ENCODE measurements around the gene DSPP. TPM values are rescaled to one million over a fixed set of nuclear protein-coding genes. Genes with fewer than 3 reads are reported as not detected.

The DSPP gene
- total RNA-seq, 4 donors from 2014 or later = not detected

GRCh38 chr4:87633243-87633642 lies 24.9 kb downstream of the DSPP start:
- WGBS = 34% methylated on average over 2 of the region's 2 CpGs
- no peak overlapping the region for H3K4me3 ChIP-seq
- peaks cover 0 to 14% (median 10%) of the 10 kb centered on the region in 4 donors for H3K4me1 ChIP-seq
- H3K27ac ChIP-seq (replicated peaks in 1 of 4) = no peak overlapping the region
- no peaks in the 10 kb centered on the region for H3K9me3 ChIP-seq
- H3K36me3 ChIP-seq = no peaks in the 10 kb centered on the region
- intact Hi-C loops (cut with DNase I) = loop anchor here (10.0 kb wide), 1 partner anchor 88 kb away; no protein-coding TSS in a partner anchor
- TF ChIP-seq POLR2AphosphoS5 (IDR thresholded peaks at IDR 0.05) (no peak), EP300 (IDR thresholded peaks at IDR 0.05) (no peak), CTCF (IDR thresholded peaks at IDR 0.05) (no peak), POLR2A (IDR thresholded peaks at IDR 0.05; ENCODE audit: low read depth) (no peak)
- H3K27me3 ChIP-seq = no peaks in the 10 kb centered on the region
- DNase-seq (ENCODE audit: extremely low spot score) = no peak

GRCh38 chr4:87644286-87644685 lies 36.0 kb downstream of the DSPP start:
- intact Hi-C loops (cut with DNase I) = no loop called here
- 95% methylated on average over 6 of the region's 6 CpGs for WGBS
- no peak for DNase-seq (ENCODE audit: extremely low spot score)

GRCh38 chr4:87649980-87650379 lies 41.7 kb downstream of the DSPP start, which contains the start of gene DMP1:
Gene DMP1, plus strand, starts transcription at chr4:87650280. Its CDS starts 6,213 bp downstream, at chr4:87656493.
- intact Hi-C loops (cut with DNase I) = no loop called here
- DNase-seq (ENCODE audit: extremely low spot score) = no peak
- TF ChIP-seq EP300 (IDR thresholded peaks at IDR 0.05) (no peak), POLR2AphosphoS5 (IDR thresholded peaks at IDR 0.05) (no peak), POLR2A (IDR thresholded peaks at IDR 0.05; ENCODE audit: low read depth) (no peak), CTCF (IDR thresholded peaks at IDR 0.05) (no peak)
- Histone ChIP-seq H3K9me3 (no peaks in the 10 kb centered on the region), H3K4me1 (no peaks in the 10 kb centered on the region), H3K27me3 (no peaks in the 10 kb centered on the region), H3K4me3 (no peak within 1 kb of the TSS), H3K27ac (replicated peaks in 1 of 4) (no peak within 1 kb of the TSS), H3K36me3 (no peaks in the 10 kb centered on the region)
- WGBS = 91% methylated on average over 3 of the region's 3 CpGs

More at GRCh38 chr4:87644286-87644685, 36.0 kb downstream of the DSPP start:
- Histone ChIP-seq H3K27ac (replicated peaks in 1 of 4) (no peak overlapping the region), H3K36me3 (no peaks in the 10 kb centered on the region), H3K27me3 (no peaks in the 10 kb centered on the region), H3K4me1 (no peaks in the 10 kb centered on the region), H3K9me3 (no peaks in the 10 kb centered on the region), H3K4me3 (no peak overlapping the region)
- TF ChIP-seq POLR2A (IDR thresholded peaks at IDR 0.05; ENCODE audit: low read depth) (no peak), POLR2AphosphoS5 (IDR thresholded peaks at IDR 0.05) (no peak), CTCF (IDR thresholded peaks at IDR 0.05) (no peak), EP300 (IDR thresholded peaks at IDR 0.05) (no peak)

GRCh38 chr4:87650938-87651337 lies 42.6 kb downstream of the DSPP start:
- no peaks in the 10 kb centered on the region for H3K4me1 ChIP-seq
- H3K27ac ChIP-seq (replicated peaks in 1 of 4) = no peak overlapping the region
- TF ChIP-seq CTCF (IDR thresholded peaks at IDR 0.05) = no peak
- no peak for TF ChIP-seq POLR2A (IDR thresholded peaks at IDR 0.05; ENCODE audit: low read depth)
- no peak for TF ChIP-seq POLR2AphosphoS5 (IDR thresholded peaks at IDR 0.05)
- TF ChIP-seq EP300 (IDR thresholded peaks at IDR 0.05) = no peak
- DNase-seq (ENCODE audit: extremely low spot score) = no peak
- no peaks in the 10 kb centered on the region for H3K27me3 ChIP-seq
- no peak overlapping the region for H3K4me3 ChIP-seq
- 79% methylated on average over 2 of the region's 2 CpGs for WGBS
- no peaks in the 10 kb centered on the region for H3K9me3 ChIP-seq
- no peaks in the 10 kb centered on the region for H3K36me3 ChIP-seq
- intact Hi-C loops (cut with DNase I) = no loop called here

- 66% methylated on average over 3 of the region's 3 CpGs for WGBS
These were observed 43.6 kb downstream of the DSPP start for GRCh38 chr4:87651941-87652340.

More at GRCh38 chr4:87651941-87652340, 43.6 kb downstream of the DSPP start:
- DNase-seq (ENCODE audit: extremely low spot score) = no peak
- Histone ChIP-seq H3K27ac (replicated peaks in 1 of 4) (no peak overlapping the region), H3K36me3 (no peaks in the 10 kb centered on the region), H3K9me3 (no peaks in the 10 kb centered on the region), H3K4me3 (no peak overlapping the region), H3K4me1 (no peaks in the 10 kb centered on the region), H3K27me3 (no peaks in the 10 kb centered on the region)
- intact Hi-C loops (cut with DNase I) = no loop called here
- no peak for TF ChIP-seq EP300 (IDR thresholded peaks at IDR 0.05)
- TF ChIP-seq POLR2A (IDR thresholded peaks at IDR 0.05; ENCODE audit: low read depth) = no peak
- no peak for TF ChIP-seq CTCF (IDR thresholded peaks at IDR 0.05)
- TF ChIP-seq POLR2AphosphoS5 (IDR thresholded peaks at IDR 0.05) = no peak
